H1 (cell line): ENCODE measurements around the gene MAGED2. TPM values are rescaled to one million over a fixed set of nuclear protein-coding genes. Genes with fewer than 3 reads are reported as not detected.

Experiments
- FOSL1 ChIP-seq: IDR thresholded peaks from 2 replicates; pipeline ENCODE4 v1.6.1; 2011; ENCODE audit warnings: mild to moderate bottlenecking, low read depth, low read length, moderate library complexity; ENCODE audit not compliant: insufficient read depth
- GTF2F1 ChIP-seq: IDR thresholded peaks from 2 replicates; pipeline ENCODE4 v1.6.1; 2012; ENCODE audit warnings: low read depth, low read length, improper control_type of control experiment, borderline replicate concordance
- HDAC2 ChIP-seq, 2 experiments: fragments of 300-600 bp in 1 of 2; sonication (generic) in 1 of 2; IDR thresholded peaks; 2 replicates each; pipeline ENCODE4 v1.6.1; 2011 to 2012; ENCODE audit warnings: low read depth in 2 of 2, low read length in 2 of 2, mild to moderate bottlenecking in 2 of 2, moderate library complexity in 2 of 2, borderline replicate concordance in 1 of 2, inconsistent platforms in 1 of 2
- KDM4A ChIP-seq: IDR thresholded peaks from one replicate; pipeline ENCODE4 v1.7.1; 2012; ENCODE audit warnings: low read depth, mild to moderate bottlenecking, moderate library complexity, low read length, inconsistent platforms; ENCODE audit not compliant: severe bottlenecking
- NANOG ChIP-seq: IDR thresholded peaks from 2 replicates; pipeline ENCODE4 v1.6.1; 2011; ENCODE audit warnings: low read length, low read depth, mild to moderate bottlenecking, inconsistent platforms; ENCODE audit not compliant: insufficient read depth, poor library complexity, severe bottlenecking
- RFX5 ChIP-seq: IDR thresholded peaks from 2 replicates; pipeline ENCODE4 v1.6.1; 2011; ENCODE audit warnings: low read depth, low read length, improper control_type of control experiment, borderline replicate concordance
- ZNF274 ChIP-seq: IDR thresholded peaks from 2 replicates; pipeline ENCODE4 v1.7.0; 2012; ENCODE audit warnings: low read length, borderline replicate concordance; ENCODE audit errors: extremely low read depth
- polyA plus RNA-seq, 7 experiments: library from polyadenylated mRNA; depleted of rRNA in 3 of 7; stranded (reverse) in 5 of 7; unstranded in 2 of 7; fragments of >200 nt in 5 of 7; fragments of 200-250 nt in 2 of 7; gene quantifications; 1 replicate in 5 of 7; 2 replicates in 1 of 7; 4 replicates in 1 of 7; pipeline versions ENCODE4 v1.2.1 to v1.2.3, GENCODE V29; 2011 to 2013; ENCODE audit warnings: missing spikeins in 2 of 7, mixed read lengths in 2 of 7
- total RNA-seq: library from RNA; stranded (reverse); fragmentation: NEBNext Ultra II Directional; extraction: Animal tissue kit (Norgen Biotek cat#: 25700); gene quantifications from 2 replicates; pipeline ENCODE4 v1.2.1, GENCODE V29; 2021

MAGED2 gene
- total and polyA plus RNA-seq, 2 of the 8 experiments (the other 6 are each of a cell fraction or from before 2014, with no cell fraction given): 83.3 to 120 TPM

DNA sequence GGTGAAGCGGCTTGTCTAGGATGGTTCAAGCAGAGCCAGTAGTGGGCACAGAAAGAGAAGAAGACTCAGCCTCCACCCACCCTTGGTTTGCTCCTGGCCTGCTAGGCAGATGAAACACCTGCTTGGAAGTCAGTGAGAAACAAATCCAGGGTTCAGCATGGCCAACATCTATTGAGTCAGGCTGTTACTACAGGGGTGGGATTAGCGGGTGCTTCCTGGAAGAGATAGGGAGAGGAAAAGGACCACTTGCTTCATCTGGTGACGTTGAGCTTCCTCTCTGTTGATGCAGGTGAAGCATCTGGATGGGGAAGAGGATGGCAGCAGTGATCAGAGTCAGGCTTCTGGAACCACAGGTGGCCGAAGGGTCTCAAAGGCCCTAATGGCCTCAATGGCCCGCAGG is 3.0 kb downstream of the MAGED2 start (continued):
- TF ChIP-seq GTF2F1: no peak
- no peak for TF ChIP-seq FOSL1
- no peak for TF ChIP-seq HDAC2 (IDR thresholded peaks at IDR 0.05; ENCODE audit: borderline replicate concordance in 1 of 2, low read depth in 2 of 2, low read length in 2 of 2)
- TF ChIP-seq RFX5: no peak
- no peak for TF ChIP-seq NANOG
- no peak for TF ChIP-seq KDM4A
- no peak for TF ChIP-seq ZNF274
